Osteoblast (primary cell): ENCODE results near the gene SNAP25. TPM values are rescaled to one million over a fixed set of nuclear protein-coding genes. Genes with fewer than 3 reads are reported as not detected.

ENCODE experiments used
- DNase-seq: peaks from one replicate; pipeline ENCODE4 v3.0.0; 2011; ENCODE audit warnings: low spot score, mixed read lengths; ENCODE audit not compliant: insufficient read length; ENCODE audit errors: missing footprints
- H2AFZ ChIP-seq: 2 replicates; pipeline ENCODE4 v1.6.0; 2011; ENCODE audit warnings: mild to moderate bottlenecking, low read length
- H3K27ac ChIP-seq: 2 replicates; pipeline ENCODE4 v1.5.1; 2011; ENCODE audit warnings: mild to moderate bottlenecking, low read depth, low read length, moderate library complexity
- H3K27me3 ChIP-seq: 2 replicates; pipeline ENCODE4 v1.6.0; 2012; ENCODE audit warnings: mild to moderate bottlenecking, control low read depth, inconsistent platforms, low read length, moderate library complexity; ENCODE audit not compliant: insufficient read depth
- H3K36me3 ChIP-seq: 2 replicates; pipeline ENCODE4 v1.5.1; 2011; ENCODE audit warnings: mild to moderate bottlenecking, low read length, control low read depth, moderate library complexity; ENCODE audit not compliant: insufficient read depth
- H3K4me1 ChIP-seq: 2 replicates; pipeline ENCODE4 v1.5.1; 2011; ENCODE audit warnings: mild to moderate bottlenecking, low read length, control low read depth, moderate library complexity; ENCODE audit not compliant: insufficient read depth
- H3K4me2 ChIP-seq: 2 replicates; pipeline ENCODE4 v1.6.0; 2011; ENCODE audit warnings: mild to moderate bottlenecking, low read length; ENCODE audit not compliant: insufficient read depth
- H3K4me3 ChIP-seq: fragments of 200-600 bp; sonication (generic); 3 replicates; pipeline ENCODE4 v1.5.1; 2012; ENCODE audit warnings: mild to moderate bottlenecking, low read length, inconsistent platforms; ENCODE audit not compliant: insufficient read depth
- H3K79me2 ChIP-seq: 2 replicates; pipeline ENCODE4 v1.6.0; 2012; ENCODE audit warnings: mild to moderate bottlenecking, low read length, control low read depth, inconsistent platforms; ENCODE audit not compliant: insufficient read depth
- H3K9me3 ChIP-seq: 2 replicates; pipeline ENCODE4 v1.5.1; 2011; ENCODE audit warnings: low read depth, low read length, control low read depth
- H4K20me1 ChIP-seq: 2 replicates; pipeline ENCODE4 v1.6.0; 2012; ENCODE audit warnings: mild to moderate bottlenecking, low read length, control low read depth; ENCODE audit not compliant: insufficient read depth
- total RNA-seq: library from RNA; depleted of rRNA; stranded (reverse); fragments of >200 nt; gene quantifications from 2 replicates; pipeline ENCODE4 v1.2.3, GENCODE V29; 2012
- TF ChIP-seq, protein P1 (sequence below): IDR thresholded peaks from 2 replicates; pipeline ENCODE4 v1.5.1; 2011; ENCODE audit warnings: mild to moderate bottlenecking, low read depth, low read length, moderate library complexity; ENCODE audit errors: extremely low read depth

The SNAP25 gene
- total RNA-seq, 1 donor, result 1.8 TPM

DNA sequence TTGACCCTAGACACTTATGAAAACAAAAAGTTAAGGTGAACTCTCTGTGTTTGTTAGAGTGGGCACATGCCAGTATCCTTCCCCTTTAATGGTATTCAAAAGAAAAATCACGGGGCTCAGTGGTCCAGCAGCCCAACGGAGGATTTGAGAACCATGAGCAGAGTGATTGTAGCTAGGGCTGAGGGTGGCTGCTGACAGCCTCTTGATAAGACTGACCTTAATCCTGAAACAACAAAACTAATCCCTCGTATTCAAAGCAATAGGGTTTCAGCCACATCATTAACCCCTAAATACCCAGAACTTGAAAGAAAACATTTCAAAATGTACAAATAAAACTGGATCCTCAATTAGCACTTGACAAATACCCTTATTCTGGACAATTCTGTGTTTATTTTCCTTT lies 95.1 kb downstream of the SNAP25 start:
- TF ChIP-seq, protein P1, sequence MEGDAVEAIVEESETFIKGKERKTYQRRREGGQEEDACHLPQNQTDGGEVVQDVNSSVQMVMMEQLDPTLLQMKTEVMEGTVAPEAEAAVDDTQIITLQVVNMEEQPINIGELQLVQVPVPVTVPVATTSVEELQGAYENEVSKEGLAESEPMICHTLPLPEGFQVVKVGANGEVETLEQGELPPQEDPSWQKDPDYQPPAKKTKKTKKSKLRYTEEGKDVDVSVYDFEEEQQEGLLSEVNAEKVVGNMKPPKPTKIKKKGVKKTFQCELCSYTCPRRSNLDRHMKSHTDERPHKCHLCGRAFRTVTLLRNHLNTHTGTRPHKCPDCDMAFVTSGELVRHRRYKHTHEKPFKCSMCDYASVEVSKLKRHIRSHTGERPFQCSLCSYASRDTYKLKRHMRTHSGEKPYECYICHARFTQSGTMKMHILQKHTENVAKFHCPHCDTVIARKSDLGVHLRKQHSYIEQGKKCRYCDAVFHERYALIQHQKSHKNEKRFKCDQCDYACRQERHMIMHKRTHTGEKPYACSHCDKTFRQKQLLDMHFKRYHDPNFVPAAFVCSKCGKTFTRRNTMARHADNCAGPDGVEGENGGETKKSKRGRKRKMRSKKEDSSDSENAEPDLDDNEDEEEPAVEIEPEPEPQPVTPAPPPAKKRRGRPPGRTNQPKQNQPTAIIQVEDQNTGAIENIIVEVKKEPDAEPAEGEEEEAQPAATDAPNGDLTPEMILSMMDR, result no peak
- Histone ChIP-seq H3K4me3 (peak overlapping the region; percentile 15), H3K36me3 (no peaks in the 10 kb centered on the region), H3K79me2 (no peaks in the 10 kb centered on the region), H3K4me2 (peak overlapping the region; percentile 69), H2AFZ (no peak overlapping the region), H3K27ac (peak overlapping the region; percentile 57), H3K27me3 (no peaks in the 10 kb centered on the region), H3K9me3 (no peaks in the 10 kb centered on the region), H4K20me1 (no peaks in the 10 kb centered on the region), H3K4me1 (peaks cover 56% of the 10 kb centered on the region)
- DNase-seq, result no peak

DNA sequence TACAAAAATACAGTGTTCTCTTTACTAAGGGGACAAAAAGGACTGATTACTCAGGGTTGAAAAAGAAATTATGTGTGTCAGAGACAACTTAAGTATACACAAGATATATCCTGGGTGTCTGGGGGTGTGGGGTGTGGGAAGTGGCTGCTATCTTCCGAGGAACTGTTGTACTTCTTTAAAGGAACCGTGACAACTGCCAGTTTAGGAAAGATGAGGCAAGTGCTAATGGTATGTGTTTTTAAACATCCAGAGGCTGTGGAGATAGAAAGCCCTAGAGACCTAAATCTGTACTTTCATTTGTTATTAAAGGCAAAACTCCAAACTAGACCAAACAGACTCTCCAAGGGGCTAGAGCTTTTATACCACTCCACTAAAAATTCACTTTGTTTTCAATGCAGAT lies 95.6 kb downstream of the SNAP25 start:
- no peaks in the 10 kb centered on the region for H3K27me3 ChIP-seq
- DNase-seq, result peak; percentile 55
- H3K4me1 ChIP-seq, result peaks cover 53% of the 10 kb centered on the region
- H3K4me3 ChIP-seq, result peak overlapping the region; percentile 15
- H3K9me3 ChIP-seq, result no peaks in the 10 kb centered on the region
- no peaks in the 10 kb centered on the region for H3K79me2 ChIP-seq
- H3K4me2 ChIP-seq, result peak overlapping the region; percentile 69
- H3K27ac ChIP-seq, result peak overlapping the region; percentile 57
- TF ChIP-seq, protein P1, result no peak
- H2AFZ ChIP-seq, result no peak overlapping the region
- H4K20me1 ChIP-seq, result no peaks in the 10 kb centered on the region
- no peaks in the 10 kb centered on the region for H3K36me3 ChIP-seq

DNA sequence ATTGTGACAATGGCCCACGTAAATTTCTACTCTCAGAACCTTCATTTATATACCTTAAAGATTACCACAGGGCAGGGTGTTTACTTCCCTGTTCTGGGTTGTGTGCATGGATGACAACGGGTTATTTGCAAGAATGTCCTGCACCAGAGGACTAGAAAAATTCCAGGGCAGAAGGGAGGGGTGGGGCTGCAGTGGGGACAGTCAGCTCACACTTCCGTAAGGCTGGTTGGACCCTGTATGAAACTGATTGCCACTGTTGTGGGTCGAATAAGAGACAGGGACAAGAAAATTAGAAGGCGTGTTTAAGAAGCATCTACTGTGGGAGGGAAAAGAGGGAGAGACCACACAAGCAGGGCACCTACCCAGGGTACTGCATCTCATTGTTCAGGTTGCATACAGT lies 96.5 kb downstream of the SNAP25 start:
- H3K27me3 ChIP-seq, result no peaks in the 10 kb centered on the region

DNA sequence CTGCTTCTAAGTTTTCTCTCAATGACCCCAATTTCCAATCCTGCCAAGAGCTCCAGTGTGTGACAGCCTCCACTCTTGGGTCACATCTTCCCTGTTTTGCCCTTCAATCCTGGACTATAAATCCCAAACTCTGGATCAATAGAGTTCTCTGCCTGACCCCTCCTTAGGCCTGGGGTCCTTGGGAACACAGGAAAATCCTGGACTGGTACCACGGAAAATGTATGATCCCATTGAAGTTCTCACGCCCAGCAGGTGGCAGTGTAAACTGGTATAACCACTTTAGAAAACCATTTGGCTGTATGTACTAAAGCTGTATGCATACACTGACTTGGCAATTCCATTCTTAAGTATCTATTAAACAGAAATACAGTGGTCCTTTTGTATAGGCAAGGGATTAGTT lies 98.0 kb downstream of the SNAP25 start:
- no peaks in the 10 kb centered on the region for H4K20me1 ChIP-seq
- DNase-seq, result no peak
- no peaks in the 10 kb centered on the region for H3K36me3 ChIP-seq
- TF ChIP-seq, protein P1, result peak; percentile 37
- no peak overlapping the region for H3K4me3 ChIP-seq
- H3K27ac ChIP-seq, result no peak overlapping the region
- no peak overlapping the region for H3K4me2 ChIP-seq
- no peaks in the 10 kb centered on the region for H3K79me2 ChIP-seq
- no peaks in the 10 kb centered on the region for H3K9me3 ChIP-seq
- no peaks in the 10 kb centered on the region for H3K27me3 ChIP-seq
- H2AFZ ChIP-seq, result no peak overlapping the region
- peaks cover 50% of the 10 kb centered on the region for H3K4me1 ChIP-seq

More for the DNA sequence above, 96.5 kb downstream of the SNAP25 start:
- H3K27ac ChIP-seq, result no peak overlapping the region
- H3K4me2 ChIP-seq, result no peak overlapping the region
- TF ChIP-seq, protein P1, result no peak
- H2AFZ ChIP-seq, result no peak overlapping the region
- no peaks in the 10 kb centered on the region for H3K79me2 ChIP-seq
- H3K4me1 ChIP-seq, result peaks cover 53% of the 10 kb centered on the region
- H3K4me3 ChIP-seq, result no peak overlapping the region
- no peaks in the 10 kb centered on the region for H3K36me3 ChIP-seq
- no peaks in the 10 kb centered on the region for H3K9me3 ChIP-seq
- DNase-seq, result no peak
- H4K20me1 ChIP-seq, result no peaks in the 10 kb centered on the region
